Femur (tissue), 1 donor: ENCODE results near the gene EFHC1.

ENCODE experiments used
- DNase-seq: peaks from one replicate; pipeline ENCODE4 v3.0.0-alpha.2; 2017

The EFHC1 gene

DNA sequence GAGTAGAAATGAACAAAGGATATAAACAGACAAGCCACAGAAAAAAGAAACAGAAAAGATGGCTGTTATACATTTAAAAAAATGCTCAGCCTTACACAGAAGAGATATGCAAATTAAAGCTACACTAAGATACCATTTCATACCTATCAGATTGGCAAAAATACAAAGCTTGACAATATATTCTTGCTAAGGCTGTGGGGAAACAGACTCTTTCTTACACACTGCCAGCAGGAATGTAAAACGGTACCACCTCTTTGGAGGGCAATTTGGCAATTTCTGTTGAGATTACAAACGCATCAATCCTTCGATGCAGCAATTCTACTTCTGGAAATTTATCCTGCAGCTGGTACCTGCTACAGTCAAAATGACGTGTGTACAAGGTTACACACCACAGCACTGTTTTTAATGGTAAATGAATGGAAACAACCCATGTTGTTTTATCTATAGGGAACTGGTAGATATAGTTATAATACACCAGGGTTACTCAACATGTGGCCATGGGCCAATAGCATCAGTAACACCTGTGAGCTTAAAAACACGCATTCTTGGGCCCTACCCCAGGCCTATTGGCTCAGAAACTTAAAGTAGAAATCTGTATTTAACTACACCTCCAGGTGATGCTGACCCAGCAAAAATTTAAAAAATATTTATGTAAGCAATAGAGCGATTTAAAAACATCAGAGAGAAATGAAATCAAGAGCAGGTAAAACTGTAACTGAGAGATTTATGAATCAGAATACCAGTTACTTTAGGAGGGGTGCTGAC, 103.4 kb downstream of the EFHC1 start:
- no peak for DNase-seq

DNA sequence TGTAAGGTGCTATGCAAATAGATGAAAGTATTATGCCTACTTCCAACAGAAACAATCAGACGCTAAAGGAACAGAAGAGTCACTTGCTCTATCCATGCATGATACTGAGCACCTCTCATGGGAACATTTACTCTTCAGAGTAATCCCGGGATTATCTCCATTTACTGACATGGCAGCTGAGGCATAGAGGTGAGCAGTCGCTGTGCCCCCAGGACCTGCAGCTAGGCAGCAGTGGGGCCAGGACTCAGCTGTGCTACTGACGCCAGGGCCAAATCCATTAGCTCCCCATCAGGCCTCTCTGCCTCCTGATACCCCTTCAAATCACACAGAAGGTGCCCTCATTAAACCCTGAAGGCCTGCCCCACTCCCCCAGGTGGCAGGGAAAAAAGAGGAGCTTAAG, 104.8 kb downstream of the EFHC1 start:
- DNase-seq, result no peak

DNA sequence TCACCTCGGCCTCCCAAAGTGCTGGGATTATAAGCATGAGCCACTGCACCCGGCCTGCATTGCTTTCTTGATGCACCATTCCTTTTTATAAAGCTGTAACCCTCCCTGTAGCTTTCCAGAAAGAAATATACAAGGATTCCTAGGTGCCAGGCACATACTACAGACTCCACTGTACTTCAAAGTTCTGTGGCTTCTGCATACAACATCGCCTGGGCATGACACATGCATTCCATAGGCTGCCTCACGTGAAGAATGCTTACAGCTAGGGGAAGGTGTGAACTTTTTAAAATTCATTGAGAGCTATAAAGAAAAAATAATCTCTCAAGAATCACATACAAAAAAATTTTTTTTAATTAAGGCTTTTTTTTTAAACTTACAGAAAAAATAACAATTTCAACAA, 106.5 kb downstream of the EFHC1 start:
- no peak for DNase-seq

DNA sequence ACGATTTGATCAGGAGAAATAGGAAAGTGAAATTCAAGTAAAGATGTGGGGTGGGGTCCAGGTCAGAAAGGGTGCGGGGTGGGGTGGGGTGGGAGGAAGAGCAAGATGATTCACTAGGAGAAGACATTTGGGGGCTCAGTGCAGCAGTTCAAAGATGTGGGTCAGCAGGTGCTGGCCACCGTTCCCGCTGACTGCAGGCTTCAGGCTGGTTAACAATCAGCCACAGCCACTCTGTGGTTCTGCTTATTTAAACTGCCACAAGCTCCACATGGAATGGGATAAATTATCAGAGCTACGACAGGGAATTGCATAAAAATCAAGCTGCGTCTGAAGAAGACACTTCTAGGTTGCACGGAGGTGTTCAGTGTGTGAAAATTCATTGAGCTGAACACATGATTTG, 107.3 kb downstream of the EFHC1 start:
- DNase-seq, result no peak

DNA sequence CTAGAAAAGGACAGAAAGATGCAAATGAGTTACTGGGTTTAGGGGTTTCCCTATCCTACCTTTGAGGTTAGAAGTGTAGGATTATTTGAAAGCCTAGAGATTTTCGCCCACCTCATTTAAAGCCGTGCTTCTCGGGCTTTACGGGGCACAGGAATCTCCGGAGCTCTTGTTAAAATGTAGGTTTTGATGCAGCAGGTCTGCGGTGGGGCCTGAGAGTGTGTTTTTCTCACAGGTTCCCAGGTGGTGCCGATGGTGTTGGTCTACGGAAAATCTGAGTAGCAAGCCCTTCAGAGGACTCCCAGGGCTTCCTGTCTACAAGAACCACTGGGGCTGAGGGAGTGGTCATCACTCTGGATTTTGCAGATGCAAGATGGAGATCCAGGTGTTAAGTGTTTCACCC, 109.2 kb downstream of the EFHC1 start:
- no peak for DNase-seq

DNA sequence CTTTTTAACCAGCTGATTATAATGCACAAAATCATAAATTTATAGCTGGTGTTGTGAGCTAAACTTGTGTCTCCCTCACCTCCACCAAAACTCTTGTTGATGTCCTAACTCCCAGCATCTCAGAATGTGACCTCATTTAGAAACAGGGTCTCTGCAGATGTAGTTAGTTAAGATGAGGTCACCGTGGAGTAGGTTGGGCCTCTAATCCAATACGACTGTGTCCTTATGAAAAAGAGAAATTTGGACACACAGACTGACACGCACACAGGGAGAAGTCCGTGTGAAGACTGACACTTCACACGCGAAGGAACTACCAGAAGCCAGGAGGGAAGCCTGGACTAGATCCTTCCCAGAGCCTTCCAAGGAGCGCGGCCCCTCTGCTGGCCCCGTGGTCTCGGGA, 110.2 kb downstream of the EFHC1 start:
- DNase-seq, result no peak

DNA sequence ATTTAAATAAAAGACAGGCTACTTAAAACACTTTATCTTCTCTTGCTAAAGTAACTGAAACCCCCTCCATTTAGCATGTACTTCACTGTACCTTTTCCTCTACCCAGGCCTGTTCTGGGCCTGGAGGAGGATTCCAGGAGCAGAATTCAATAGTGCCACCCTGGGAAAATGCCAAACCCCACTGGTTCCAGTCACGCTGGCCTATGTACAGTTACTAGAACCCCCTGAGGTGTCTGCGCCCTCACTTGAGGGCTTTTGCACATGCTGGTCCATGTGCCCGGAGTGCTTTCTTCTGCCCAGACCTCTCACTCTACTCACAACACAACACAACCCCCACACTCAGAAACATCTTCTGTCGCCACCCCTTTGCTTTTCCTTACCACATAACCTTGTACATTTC, 111.3 kb downstream of the EFHC1 start:
- DNase-seq, result no peak

DNA sequence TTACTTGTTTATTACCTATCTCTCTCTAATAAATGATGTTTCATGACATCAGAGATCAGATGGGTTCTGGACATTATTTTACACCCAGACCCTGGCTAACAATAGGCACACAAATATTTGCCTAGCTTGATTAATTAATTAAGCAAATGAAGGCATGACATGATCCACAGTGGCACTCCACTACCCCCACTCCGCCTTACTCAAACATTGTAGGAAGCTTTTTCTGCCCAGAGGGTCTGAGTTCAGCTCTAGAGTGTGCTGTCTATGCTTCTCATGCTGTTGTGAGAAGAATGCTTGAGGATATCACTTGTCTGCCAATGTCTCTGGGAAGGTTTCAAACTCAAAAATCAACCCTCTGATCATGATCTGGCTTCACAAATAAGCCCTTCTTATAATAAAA, 111.7 kb downstream of the EFHC1 start:
- DNase-seq, result no peak

DNA sequence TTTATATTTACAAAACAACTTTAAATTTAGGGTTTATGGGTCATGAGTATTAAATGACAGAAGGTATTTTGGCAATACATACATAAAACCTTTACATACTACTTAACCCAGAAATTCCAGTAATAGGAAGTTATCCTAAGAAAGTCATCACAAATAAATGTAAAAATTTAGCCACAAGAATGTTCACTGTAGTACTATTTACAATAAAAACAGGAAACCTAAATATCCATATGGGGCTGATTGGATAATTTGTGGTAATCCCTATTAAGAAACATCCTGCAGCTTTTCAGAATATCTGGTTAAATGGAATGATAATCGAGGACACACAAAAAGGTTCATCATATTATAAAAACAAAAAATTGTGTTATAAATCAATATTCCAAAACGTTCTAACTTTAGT, 112.3 kb downstream of the EFHC1 start:
- no peak for DNase-seq

DNA sequence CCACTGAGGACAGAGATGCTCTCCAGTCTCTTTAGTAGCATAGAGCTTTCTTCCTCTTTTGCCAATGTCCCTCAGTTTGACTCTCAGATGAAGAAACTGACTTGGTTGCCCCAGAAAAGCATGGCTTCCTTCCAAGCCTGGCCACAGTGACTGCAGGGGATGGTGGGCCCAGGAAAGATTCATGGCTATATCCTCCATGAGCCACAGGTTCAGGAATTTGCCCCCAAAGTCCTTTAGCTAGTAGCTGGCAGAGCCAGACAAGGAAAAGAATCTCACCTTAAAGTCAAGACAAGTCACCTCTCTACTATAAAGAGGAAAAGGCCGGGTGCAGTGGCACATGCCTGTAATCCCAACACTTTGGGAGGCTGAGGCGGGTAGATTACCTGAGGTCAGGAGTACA, 113.3 kb downstream of the EFHC1 start:
- no peak for DNase-seq

DNA sequence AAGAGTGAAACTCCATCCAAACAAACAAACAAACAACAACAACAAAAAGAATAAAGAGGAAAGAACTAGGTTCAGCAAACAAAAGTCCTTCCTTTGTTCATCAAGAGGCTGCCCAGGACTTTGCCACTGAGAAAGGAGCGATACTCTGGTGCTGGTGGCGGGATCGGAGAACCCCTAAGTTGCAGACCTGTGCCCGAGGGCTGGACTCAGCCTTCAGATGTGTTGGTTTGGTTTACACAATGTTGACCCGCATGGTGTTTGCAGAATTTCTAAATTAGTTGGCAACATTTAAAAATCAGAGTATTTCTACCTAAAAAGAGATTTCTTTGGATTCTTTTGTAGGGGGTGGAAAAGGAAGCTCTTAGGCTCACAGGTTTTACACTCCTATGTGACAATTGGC, 114.2 kb downstream of the EFHC1 start:
- no peak for DNase-seq

DNA sequence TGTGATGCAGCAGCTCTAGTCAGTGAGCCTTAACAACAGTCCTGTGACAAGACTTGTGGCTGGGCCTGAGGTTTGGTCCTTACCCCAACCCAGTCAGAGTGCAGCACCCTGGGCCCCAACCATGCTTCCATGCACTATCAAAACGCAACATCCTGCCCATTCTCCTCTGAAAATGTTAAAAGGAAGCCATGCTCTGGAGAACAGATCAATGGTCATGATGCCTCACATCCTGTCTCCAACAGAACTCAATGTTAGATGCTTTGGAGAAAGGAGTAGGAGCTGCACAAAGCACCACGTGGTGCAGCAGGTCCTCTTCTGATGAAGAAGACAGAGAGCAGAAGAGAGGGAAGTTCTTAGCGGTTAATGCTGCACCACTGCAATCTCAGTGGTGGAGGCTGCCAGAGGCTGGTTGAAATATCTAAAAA, 114.8 kb downstream of the EFHC1 start:
- DNase-seq, result no peak

DNA sequence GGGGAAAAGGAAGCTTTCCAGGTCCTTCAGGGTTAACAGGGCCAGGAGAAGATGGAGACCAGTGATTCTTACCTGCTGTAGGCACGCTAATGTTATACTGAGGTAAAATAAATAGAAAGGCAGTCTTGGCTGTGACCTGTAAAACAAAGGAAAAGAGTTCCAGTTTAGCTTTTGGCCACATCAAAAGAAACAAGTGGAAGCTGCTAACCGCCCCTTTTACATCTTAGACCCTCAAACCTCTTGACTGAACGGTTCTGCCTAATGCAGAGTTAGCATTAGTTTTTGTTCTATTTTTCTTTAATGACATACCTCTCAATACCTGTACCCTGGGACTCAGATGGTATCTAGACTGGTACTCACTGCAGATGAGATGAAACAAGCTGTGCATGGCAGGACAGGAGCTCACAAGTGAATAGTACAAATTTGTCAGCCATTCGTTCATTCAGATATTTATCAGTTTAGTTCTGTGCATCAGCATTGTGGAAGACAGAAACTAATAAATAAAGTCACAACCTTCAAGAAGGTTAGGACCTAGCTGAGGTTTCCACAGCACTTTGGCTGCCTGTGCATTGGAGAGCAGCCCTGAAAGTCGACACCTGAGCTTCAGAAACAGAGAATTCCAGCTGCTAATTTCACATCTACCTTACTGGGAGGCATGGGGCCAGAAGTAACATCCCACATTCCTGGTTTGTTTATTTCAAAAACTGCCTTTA, 115.7 kb downstream of the EFHC1 start:
- no peak for DNase-seq

DNA sequence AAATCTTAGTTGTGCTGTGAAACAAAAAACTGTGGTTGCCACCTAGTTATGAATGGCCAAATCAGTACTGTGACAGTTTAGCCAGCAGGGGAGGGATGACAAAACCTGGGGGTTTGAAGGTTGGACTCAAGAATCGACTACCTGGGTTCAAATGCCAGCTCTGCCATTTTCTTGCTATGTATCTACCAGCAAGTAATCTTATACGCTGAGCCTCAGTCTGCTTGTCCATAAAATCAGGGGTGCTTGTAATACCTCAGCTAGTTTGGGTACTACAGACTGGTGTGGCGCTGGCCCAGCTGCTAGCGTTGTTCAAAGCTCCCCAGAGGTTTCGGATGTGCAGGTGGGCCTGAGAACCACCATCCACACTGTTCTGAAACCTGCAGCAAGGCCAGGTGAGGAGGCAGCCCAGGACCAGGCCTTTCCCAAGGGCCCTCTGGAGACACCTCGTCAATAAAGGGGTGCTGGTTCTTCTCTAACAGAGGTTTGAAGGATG, 116.3 kb downstream of the EFHC1 start:
- no peak for DNase-seq

DNA sequence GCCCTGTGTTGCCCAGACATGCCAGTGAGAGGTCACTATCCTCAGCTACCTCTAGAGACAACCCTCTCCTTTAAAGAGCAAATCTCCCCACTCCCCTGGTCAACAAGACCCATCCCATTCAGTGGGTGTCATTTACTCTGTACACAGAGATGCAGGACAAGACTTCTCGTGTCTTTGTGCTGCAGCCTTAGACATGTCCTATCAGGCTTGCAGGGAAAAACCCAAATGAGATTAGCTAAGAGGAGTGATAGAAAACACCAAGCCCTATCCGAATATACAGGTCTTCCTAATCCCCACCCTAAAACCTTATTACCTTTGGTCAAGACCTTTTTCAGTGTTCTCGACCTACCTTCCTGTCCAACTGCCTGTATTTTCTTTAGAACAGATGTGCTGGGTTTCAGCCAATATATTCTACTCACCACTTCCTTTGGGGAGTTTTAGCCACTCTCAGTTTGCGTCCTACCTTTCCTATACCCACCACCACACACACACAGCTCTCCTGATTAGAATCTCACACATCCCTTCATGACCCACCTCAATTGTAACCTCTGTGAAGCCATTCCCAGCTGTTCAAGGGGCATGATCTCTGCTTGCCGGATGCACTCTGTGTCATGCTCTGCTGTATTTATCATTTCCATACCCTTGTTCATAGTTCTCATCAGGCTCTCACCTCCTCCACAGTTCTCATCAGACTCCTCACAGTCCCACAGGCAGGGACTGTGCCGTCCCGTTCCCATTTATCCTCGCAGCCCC, 117.0 kb downstream of the EFHC1 start:
- no peak for DNase-seq

DNA sequence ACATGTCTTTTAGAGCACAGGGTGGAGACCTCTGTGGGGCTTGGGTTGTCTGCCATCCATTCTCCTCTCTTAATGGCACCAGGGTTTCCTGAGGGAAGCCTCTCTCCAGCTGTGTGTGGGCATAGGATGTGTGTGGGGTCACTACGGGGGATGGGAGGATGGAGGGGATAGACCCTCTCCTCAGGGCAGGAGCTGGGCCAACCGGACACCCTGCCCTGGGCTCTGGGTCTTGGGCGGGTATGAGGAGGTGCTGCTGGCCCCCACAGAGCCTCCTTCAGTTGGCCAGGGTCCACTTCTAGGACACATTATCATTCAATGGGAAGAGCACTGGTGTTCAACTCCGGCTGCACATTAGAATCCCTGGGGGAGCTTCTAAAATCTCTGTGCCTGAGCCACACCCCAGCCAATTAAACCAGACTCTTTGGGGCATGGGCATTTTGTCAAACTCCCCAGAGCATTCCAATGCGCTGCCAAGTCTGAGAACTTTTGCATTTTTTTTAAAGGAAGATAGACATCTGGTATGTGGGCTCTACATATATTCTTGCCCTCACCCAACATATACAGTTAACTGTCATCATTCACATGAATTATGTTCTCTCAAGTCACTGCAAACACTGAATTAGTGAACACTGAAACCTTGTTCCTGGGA, 118.2 kb downstream of the EFHC1 start:
- DNase-seq, result no peak

DNA sequence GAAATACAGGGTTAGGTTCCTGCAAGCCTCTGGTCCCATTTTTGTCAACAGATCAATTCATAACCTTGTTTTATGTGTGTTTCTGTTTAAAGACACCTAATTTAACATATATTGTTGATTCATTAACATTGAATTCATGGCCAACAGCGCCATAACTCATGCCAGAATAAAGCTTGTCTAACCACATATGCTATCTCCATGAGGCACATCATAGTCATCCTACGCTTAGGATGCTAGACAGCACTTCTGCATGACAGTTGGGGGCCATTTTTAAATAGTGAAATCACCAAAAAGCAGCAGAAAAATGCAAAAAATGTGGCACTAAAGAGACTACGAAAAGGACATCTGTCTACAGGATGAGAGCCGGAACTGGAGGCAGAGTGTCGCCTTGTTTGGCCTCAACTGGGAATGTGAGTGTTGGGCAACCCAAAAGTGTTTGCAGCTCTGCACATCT, 118.8 kb downstream of the EFHC1 start:
- DNase-seq, result no peak

DNA sequence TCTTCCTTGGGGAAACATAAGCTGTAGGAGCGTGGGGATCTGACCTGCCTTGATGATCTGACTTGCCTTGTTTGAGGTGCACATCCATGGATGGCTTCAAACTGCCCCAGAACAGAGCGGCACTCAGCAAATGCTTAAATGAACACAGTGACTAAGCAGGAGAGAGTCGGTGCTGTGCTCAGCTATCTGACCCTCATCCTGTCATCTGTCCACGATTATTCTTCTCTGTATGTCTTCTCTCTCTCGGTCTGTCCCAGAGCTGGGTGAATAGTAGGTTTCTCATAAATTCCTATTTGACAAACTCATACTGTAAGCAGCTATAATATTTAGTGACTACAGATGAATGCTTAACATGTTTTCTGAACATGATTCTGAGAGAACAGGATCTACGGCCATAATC, 119.5 kb downstream of the EFHC1 start:
- DNase-seq, result no peak

DNA sequence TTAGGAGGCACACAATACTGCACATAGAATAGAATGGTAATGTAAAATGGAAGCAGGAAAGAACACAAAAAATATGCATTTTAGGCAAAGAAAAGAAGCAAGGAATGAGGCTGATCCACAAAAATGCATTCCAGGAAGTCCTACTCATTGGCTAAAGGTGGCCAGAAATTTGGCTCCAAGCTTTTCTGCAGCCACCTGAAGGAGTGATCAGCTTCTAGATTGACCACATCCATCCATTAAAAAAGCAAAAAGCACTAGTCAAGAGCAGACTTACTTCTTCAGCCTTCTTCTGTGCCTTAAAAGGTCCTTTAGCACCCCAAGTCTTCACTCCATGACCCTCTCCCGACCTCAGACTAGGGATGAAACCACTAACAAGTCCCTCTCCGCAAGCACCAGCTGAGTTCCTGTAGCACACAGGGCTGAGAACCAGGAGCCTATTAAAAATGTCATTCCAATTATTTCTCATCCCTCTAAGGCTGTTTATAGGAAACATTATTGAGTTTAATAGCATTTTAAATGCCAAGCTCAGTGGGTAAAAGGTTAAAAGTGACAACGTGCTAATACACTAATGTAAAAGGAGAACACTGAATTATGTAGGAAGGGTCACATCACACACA, 120.3 kb downstream of the EFHC1 start:
- no peak for DNase-seq

DNA sequence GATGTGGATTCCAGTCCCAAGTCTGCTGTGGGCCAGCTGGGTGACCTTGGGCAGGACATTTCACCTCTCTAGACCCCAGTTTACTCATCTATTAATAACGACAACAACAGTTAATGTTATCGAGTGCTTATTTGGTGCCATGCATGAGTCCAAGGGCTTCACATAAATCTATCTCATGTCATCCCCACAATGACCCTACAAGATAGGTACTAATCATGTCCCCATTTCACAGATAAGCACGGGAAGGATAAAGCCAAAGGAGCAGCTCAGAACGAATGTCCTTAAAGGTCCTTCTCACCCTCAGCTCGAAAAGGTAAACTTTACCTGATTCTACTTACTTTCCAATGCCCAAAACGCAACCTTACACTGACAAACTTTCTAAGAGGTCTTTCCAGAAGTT, 121.0 kb downstream of the EFHC1 start:
- DNase-seq, result no peak

DNA sequence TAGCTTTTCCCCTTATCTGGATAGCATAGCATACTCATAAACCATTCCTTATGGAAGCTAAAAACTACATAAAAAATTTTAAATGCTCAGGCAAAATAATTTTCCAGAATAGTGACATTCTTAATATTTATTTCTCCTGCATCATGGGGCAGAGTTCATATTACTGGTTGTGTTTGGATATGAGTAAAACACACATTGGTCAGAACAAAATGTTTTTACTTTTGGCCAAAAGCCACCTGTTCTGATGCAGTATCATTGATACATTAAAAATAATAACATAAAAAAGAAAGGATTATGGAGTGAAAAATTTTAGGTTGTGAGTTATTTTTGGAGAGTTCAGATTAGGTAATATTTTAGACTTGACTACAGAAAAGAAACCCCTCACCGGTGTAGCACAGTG, 123.1 kb downstream of the EFHC1 start:
- no peak for DNase-seq

DNA sequence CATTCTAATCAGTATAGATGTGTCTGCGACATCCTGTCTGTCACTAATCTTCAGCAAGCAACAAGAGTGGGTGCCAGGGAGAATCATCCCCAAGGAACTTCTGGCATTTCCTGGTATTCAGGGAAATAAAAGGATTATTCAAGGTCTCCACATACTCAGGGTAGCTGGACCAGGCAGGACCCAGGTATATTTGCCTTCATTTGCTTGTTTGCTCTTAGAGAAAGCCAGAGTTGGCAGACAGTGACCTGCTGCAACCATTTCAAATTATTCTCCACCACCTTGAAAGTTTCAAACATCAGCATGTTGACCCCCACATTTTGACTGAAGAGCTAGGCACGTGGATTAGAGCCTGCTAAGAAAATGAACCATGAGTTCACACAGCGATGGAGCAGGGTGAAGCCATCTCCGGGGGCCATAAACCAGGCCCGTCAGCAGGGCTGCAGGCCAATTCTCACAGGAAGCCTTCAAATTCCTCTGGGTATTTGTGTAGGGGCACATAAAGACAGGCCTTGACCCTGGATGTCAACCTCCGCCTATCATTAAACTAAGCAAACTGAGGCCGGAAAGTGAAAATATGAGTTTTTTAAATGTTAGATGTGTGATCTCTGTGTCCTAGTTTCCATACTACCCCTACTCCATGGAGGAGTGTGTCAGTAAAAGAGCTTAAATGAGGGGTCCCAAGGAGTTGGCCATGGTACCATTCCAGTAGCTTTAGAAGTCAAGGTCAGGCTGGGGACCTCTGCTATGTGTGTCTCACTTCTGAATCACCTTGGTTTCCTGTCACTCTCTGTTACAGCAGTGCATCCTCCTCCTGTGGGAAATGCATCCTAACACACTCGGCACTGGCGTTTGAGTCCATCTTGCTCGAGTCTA, 123.8 kb downstream of the EFHC1 start:
- no peak for DNase-seq
